Cerebellar nuclear complex (tissue), 1 donor: ENCODE measurements around the gene DIO3.

ENCODE experiments used
- DNase-seq, 2 experiments: peaks; one replicate each; lab custom pipeline; 2025; lab: John Stamatoyannopoulos, UW

The DIO3 gene

DNA sequence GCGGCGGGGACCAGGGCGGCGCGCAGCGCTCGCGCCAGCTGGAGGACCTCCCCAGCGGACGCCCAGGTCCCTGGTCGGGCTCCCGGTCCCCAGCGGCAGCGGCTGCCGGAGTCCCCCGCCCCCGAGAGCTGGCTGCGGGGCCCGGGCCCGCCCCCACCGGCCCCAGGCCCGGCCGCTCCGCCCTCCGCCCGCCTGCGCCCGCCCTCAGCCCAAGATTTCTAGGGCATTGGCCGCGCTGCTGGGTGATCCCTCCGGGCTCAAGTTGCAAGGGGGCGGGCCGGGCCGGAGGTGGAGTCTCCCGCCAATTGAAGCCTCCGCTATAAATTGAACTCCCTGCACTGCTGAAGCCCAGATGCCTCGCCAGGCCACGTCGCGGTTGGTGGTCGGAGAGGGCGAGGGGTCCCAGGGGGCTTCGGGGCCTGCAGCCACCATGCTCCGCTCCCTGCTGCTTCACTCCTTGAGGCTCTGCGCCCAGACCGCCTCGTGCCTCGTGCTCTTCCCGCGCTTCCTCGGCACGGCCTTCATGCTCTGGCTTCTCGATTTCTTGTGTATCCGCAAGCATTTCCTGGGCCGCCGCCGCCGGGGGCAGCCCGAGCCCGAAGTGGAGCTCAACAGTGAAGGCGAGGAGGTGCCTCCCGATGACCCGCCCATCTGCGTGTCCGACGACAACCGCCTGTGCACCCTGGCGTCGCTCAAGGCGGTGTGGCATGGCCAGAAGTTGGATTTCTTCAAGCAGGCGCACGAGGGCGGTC, at the start of gene DIO3:
Gene DIO3, plus strand, starts transcription at position 351 of the 752 bp plus-strand sequence.
- no peak for DNase-seq

DNA sequence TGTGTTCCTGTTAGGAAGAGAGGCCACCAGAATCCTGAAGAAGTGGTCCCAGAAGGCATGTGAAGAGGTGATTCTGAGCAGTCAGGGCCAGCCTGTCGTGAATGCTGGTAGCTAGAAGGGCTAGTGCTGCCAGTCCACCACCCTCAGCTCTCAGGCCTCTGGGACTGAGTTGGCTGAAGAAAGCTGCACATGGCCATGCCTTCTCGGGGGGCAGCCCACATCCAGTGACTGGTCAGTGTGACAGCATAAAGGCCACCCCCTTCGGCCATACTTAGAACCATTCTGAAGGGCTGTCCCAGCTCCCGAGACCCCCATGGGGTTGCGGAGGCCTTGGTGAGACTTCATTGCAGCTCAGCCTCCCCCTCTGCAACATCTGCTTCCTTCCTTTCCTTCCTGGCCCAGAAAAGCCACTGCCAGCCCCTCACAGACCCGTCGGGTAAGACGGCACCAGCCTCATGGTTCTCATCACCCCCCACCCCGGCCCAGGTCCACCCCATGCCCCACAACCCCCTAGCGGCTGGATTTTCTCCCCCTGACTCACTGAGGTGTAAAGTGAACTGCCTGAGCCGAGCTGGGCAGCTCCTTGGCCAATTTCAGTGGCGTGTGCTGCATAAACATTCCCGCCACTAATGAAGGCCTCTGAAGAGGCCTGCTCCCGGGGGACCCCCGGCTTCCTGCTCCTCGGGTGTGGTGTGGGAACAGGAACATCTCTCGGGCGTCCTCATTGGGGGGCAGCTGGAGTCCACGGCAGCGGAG, 49.5 kb upstream of the DIO3 start:
- DNase-seq: no peak

DNA sequence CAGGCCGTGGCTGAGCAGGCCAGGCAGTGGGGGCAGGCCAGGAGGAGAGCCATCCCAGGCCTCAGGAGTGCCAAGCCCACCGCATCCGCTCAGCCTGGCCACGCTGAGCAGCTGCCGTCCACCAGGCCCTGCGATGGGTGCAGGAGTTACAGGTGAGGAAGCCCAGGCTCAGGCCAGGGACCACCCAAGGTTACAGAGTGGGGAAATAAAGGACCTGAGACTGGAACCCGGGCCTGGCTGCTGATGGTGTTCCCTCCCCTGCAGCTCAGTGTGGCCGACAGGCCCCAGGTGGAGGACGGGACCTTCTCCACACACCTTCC, 49.0 kb upstream of the DIO3 start:
- no peak for DNase-seq

DNA sequence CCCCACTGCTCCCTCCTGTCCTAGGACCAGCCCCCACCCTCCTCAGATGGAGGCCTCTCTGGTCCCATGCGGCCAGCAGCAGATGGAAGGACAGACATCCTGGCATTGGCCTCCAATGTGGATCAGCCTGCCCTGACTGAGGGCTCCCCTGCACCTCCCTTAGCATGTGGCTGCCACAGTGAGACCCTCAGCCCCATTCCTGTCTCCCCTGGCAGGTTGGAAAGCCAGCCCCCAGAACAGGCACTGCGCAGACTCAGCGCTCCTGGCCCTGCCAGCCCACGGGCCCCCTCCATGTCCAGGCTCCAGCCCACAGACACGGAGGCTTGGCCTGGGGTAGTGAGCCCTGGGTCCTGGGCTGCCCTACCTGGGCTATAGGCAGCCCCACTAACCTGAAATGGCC, 47.2 kb upstream of the DIO3 start:
- no peak for DNase-seq

DNA sequence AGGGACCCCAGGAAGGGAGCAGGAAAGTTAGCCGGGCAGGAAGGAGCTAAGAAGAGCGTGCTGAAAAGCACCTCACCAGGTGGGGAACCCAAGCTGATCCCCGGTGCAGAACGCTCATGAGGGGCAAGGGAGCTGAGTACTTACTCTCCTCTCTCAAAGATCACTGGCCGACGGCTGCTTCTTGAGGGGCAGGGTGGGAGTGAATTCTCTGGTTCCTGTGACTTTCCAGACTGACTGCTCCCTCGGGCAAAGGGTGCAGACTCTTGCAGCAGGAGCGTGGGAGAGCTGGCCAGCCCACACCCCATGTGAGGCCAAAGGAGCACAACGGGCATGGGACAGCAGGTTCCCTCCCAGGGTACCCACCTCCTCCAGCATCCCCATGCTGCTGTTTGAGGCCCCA, 44.9 kb upstream of the DIO3 start:
- no peak for DNase-seq

DNA sequence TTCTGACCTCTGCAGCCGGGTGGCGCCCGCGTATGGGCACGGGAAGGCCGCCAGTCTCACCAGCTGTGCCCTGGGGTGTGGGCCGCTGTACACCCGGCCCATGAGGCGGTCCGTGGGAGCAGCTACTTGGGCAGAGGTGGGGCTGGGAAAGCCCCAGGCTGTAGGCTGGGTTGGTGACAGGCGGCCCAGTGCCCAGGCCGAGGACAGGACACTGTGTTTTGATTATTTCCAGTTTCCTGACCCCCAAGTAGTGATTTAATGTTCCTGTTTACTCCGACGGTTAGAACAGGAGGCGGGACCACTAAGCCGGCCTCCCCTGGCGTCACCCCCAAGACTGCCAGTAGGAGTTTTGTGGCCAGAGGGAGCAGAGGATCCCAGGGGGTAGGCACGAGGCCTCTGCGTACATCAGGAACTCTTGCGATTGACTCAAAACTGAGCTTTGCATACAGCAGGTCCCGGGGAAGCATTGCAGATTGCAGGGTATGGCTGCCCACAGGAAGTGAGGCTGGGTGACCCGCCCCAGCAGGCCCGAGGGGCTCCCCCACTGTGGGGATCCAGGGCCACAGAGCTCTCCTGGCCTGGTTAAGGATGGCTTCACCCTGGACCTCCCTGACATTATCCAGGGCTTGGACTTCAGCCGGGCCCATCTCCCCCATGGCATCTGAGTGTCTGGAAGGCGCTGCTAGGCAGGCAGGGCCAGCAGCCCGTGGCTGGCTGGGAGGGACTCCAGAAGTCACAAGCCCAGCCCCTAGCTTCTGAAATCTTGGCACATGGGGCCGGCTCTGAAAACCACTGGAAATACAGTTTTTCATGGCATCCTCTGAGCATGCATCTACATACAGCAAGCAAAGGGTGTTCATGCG, 42.5 kb upstream of the DIO3 start:
- no peak for DNase-seq

DNA sequence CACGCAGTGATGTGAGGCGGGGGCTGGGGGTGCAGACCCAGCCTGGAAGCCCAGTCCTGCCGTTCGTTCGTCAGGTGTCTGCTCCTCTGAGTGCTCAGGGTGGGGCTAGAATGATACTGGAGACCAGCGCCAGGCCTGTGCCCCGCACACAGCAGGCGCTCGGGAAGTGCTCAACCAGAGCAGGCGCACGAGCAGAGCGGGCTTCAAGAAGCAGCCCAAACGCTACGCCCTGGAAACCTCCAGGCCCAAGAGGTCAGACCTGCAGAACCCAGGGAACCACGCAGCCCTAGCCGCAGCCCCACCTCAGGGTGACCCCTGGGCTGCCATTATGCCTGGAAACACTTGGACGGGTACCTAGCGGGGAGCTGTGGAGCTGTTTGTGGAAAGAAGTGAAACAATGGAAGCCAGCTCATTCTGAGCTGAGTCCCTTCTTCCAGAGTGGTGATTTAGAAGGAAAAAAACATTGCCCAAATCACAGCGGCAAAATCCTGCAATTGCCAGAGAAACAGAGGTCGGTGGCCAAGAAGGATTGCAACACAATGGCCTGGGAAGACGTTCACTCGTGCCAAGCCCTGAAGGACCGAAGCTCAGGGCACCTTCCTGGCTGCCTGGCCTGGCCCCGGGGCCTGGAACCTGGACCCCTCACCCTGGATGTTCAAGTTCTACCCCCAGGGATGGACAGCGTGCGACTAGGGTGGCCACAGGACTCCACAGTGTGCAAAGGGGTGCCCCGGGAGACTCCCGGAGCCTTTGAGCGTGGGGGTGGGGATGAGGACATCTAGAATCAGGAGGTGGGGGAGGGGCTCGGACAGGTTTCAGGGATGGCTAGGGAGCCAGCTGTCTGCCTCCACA, 40.4 kb upstream of the DIO3 start:
- DNase-seq: no peak

DNA sequence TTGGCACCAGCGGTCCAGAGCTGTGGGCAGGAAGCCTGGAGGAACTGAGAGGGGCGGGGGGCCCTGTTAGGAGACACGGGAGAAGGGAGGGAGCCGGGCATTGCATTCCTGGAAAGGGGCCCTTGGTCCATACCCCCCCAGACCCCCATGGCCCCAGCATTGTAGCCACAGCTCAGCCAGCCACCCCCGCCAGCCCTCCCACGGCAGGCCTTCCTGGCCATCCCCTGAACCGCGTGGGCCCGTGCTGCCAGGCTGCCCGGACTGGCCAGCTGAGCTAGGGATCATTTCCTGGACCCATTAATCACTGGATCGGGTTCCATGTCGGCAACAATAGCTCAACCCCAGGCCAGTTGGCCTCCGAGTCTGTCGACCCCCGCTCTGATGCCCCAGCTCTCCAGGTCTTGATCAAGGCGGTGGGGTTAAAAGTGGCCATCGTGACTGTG, 39.8 kb upstream of the DIO3 start:
- DNase-seq: no peak

DNA sequence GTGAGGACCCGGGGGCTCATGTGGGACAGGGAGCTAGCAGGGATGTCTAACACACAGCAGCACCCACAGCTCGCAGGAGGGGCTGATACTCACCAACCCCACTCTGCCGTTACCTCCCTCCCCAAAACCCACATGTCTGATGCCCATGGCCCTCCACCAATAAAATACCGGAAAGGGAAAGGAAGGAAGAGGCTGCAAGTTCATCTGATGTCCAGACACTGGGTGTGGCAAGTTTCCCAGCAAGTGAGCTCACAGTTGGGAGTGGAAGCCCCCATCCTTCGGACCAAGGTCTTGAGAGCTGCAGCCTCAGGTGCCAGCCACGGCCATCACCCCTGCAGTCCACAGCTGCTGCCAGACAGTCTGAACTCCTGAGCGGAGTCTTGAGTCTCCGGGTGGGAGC, 39.3 kb upstream of the DIO3 start:
- DNase-seq: no peak

DNA sequence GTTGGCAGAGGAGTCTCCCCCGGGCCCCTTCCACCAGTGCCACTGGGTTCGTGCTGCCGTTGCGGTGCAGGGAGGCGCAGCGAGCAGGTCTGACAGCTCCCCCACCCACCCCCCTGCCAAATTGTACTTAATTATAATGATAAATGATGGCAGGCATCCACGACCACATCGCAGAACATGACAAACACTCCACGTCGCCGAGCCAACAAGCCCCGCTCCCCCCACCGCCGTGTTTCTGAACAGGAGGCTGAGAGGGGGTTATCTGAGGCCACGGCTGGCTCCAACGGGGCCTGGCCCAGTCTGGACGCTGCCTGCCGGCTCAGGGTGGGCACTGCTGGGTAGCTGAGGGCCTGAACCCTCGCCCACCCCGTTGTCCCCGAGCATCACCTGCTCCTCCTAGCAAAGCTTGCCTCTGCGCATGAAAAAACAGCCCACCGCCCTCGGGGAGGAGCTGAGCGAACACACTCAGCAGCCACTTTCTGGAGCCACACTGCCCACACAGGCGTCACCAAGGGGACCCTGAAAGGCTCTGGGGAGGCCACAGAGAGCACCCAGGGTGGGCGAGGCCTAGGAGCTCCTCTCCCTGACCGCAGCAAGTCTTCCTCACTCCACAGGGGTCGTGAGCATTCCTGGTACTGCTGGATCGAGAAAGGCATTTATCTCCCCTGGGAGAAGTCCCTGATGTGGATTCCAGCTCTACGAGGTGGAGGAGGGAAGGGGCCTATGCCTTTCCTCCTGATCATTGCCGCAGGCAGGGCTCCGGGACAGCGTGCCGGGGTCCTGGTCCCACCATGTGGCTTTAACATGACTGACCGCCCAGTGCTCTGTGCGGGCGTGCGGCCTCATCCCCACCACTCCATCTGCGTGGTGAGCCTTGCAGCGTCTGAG, 35.4 kb upstream of the DIO3 start:
- DNase-seq: no peak

DNA sequence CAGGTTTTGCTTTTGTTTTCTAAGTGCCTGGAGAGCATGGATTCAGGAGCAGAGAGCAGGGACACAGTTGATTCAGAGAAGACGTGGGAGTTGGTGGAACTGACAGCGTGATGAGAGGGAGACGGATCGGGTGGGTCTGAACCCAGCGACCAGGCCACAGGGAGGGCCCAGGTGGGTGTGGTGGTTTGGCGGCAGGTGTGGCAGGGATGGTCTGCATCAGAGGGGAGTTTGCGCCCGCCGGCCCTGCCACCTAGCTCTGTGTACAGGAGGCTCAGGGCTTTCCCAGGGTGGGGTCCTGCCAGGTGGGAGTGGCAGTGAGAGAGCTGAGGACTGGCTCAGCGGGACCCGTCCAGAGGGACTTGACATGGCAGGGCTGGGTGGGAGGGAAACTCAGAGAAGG, 33.3 kb upstream of the DIO3 start:
- DNase-seq: no peak

DNA sequence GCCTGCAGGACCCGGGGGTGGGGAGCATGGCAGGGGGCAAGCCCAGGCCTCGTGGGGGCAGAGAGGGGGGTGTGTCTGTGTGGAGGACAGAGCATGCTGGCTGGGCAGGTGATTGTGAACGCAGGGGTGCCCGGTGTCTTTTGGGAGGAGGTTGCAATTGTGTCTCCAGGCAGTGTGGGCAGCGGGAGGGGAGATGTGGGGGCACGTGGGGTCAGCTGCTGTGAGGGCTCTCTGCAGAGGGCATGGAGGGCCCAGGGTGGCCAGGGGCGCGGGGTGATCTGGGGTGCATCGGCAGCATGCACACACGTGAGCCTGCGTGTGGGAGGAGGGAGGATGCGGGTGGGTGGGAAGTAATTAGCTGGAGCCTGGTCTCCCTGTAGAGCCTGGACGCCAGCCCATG, 32.2 kb upstream of the DIO3 start:
- DNase-seq: no peak

DNA sequence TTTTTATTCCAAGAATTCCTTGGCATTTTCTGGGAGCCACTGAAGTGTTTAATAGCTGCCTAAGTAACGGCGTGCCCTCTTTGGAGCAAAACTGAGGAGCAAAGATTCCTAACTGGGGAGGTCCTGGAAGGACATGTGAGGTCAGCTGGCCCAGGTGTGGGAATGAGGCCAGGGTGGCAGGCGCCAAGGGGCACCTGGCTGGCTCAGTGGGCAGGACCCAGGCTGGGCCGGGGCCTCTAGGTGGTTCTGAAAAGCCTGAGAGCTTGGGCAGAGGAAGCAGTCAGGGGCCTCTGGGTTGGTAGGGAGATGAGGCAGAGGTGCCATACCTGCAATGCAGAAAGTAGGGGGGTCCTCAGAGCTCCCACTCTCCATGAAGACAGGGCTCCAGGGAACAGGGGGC, 27.1 kb upstream of the DIO3 start:
- no peak for DNase-seq

DNA sequence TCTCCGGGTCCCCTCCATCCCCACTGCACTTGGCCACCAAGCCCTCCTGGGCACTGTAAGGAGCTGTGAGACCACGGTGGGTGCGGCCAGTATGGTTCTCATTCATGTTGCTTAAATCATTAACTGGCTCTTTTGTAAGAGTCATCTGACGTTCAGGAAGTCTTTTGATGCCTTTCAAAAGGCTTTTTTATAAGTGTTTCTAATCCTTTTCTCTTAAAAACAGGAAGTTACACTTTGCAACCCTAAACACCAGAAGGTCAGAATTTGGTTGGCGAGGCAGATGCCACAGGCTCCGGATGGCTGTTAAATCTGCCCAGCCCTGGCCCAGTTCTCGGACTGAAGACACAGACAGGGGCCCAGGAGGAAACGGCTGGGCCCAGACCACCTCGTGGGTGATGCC, 26.1 kb upstream of the DIO3 start:
- no peak for DNase-seq

DNA sequence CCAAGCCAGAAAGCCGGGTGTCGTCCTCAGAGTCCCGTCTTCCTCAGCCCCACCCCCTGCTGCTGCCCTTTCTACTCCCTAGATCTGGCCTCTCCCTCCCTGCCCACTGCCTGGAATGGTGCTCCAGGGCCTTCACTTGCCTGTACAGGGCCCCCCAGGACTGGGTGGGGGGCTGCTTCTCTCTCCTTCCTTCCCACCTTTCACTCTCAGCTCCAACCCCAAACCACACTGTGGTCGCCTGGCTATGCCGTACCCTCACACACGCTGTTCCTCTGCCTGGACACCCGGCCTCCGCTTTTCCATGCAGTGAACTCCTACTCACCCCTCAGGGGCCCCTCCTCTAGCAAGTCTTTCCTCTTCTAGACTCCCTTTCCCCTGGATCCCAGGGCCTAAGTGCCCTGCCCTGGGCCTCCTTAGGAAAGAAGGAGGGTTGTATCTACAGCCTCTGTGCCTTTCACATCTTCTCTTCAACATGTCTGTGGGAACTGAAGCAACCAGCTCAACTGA, 25.5 kb upstream of the DIO3 start:
- DNase-seq: no peak

DNA sequence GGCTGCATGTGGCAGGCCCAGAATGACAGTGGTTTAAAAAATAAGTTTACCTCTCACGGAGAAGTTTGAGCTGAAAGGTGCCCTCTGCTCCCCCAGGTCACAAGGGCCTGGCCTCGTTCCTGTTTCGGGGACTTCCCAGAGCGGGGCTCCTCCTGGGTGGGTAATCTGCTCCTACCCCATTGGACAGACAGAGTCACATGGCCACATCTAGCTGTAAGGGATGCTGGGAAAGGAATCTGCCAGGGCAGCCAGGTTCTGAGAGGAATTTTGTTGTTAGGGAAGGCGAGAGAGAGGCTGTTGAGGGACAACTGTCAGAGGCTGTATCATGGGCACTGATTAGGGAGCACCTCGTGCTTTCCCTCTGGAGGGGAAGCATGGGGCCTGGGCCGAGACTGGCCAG, 24.0 kb upstream of the DIO3 start:
- DNase-seq: no peak

DNA sequence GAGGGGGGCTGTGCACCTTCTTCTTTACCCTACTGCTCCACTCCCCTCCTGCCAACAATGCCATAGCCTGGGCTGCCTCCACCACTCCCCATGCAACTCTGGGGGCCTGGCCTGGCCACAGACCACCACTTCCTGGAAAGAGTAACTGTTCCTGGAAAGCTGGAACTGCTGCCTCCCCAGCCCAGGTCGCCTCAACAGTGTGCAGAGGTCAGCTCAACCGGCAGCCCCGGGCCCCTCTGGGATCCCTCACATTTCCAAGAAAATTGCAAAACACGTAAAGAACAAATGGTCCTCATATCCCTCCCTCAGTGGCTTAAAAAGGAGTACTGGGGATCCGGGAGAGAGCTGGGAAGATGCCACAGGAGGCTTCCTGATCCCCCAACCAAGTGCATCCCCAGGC, 22.4 kb upstream of the DIO3 start:
- DNase-seq: no peak

DNA sequence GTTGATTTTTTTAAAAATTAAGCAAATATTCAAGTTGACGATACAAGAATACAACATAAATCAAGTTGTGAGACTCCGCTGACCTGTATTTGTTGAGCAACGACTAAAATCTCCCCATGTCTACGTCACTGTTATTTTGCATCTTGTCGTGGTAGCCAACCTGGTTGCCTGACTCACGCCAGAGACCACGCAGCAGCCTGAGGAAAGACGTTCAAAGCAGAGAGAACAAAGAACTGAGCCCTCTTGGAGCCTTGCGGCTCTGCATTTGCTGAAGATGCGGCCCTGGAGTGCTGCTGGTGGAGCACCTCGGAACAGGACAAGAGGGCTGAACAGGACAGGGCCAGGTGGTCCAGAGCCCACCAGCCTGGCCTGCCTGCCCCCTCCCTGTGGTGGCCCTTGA, 21.4 kb upstream of the DIO3 start:
- DNase-seq: no peak

DNA sequence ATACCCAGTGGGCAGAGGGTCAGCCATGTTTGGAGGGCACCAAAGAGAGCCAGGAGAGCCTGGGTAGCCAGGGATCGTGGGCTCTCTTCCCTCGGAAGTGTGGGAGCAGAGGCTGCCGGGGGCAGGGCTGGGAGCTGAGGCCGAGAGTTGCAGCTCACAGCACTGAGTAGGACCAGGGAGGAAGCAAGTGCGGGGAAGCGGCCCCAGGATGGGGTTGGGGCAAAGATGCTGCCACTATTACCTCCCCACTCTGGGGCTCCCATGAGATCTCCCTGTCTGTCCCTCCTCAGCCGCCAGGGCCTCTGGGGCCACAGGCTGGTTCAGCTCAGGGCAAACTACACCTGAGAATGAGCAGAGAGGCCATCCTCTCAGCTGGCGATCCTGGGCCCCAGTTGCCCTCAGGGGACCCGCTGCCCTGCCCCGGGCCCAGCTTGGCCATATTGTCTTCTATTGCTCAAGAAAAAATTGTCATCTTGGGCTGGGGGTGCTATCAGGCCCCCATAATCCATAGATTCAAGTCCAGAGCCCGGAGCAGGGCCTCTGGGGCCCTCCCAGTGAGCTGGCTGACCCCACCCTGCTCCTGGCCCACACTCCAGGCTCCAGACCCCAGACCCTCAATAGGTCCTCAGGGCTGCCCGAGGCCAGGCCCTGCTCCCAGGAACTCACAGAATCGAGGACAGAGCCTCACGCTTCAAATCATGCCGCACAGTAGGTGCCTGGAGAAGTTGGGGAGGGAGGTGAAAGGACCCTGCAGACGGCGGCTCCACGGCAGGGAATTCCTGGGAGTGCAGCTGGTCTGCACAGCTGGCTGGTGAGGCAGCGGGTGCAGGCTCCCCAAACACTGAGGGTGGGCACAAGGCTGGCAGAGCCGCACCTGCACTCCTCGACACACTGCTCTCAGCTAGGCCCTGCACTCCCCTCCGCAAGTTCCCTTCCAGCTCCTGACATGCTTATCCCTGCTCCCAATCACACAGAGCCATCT, 20.5 kb upstream of the DIO3 start:
- DNase-seq: no peak
